ENCODE results near the gene LRP2.

Gene LRP2

DNA sequence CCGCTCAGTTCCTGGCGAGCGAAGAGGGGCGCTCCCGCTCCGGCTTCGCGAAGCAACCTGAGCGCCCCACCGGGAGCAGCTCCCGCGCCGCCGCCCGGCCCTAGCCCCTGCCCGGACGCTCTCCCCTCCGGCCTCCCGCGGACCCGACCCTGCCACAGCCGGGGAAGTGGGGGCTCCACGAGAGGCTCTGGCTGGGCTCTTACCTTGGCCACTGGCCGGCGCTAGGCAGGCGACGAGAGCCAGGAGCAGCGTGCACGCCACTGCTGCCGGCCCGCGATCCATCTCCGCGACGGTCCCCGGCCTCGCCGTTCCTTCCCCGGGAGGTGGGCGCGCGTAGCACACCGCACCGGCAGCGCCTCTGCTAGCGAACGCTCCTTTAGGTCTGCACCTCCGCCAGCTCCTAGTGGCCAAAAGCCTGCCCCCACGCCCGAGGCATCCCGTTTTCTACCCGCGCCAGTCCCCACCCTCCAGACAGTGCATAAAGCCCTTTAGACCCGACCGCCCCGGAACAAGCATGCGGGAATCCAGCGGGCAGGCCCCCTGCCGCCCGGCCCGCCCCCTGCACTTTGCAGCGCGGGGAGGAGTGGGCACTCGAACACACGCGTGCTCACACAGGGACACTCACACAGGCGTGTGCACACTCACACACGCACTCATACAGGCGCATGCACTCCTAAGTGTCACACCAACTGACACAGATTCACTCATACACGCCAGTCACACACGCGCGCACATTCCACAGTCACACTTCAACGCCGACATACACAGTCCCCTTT is at the start of gene LRP2:
TSS of gene LRP2 (minus strand) at position 417 of the 776 bp plus-strand sequence. CDS start at position 282, 135 bp downstream.
- TF ChIP-seq, protein P1, sequence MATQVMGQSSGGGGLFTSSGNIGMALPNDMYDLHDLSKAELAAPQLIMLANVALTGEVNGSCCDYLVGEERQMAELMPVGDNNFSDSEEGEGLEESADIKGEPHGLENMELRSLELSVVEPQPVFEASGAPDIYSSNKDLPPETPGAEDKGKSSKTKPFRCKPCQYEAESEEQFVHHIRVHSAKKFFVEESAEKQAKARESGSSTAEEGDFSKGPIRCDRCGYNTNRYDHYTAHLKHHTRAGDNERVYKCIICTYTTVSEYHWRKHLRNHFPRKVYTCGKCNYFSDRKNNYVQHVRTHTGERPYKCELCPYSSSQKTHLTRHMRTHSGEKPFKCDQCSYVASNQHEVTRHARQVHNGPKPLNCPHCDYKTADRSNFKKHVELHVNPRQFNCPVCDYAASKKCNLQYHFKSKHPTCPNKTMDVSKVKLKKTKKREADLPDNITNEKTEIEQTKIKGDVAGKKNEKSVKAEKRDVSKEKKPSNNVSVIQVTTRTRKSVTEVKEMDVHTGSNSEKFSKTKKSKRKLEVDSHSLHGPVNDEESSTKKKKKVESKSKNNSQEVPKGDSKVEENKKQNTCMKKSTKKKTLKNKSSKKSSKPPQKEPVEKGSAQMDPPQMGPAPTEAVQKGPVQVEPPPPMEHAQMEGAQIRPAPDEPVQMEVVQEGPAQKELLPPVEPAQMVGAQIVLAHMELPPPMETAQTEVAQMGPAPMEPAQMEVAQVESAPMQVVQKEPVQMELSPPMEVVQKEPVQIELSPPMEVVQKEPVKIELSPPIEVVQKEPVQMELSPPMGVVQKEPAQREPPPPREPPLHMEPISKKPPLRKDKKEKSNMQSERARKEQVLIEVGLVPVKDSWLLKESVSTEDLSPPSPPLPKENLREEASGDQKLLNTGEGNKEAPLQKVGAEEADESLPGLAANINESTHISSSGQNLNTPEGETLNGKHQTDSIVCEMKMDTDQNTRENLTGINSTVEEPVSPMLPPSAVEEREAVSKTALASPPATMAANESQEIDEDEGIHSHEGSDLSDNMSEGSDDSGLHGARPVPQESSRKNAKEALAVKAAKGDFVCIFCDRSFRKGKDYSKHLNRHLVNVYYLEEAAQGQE (IDR thresholded peaks at IDR 0.05; ENCODE audit: low read depth), result no peak
- TF ChIP-seq TEAD4 (IDR thresholded peaks at IDR 0.05), result peak; percentile 71
- TF ChIP-seq, protein P2, sequence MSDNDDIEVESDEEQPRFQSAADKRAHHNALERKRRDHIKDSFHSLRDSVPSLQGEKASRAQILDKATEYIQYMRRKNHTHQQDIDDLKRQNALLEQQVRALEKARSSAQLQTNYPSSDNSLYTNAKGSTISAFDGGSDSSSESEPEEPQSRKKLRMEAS (IDR thresholded peaks at IDR 0.05), result peak; percentile 49; the same call in 1 of the 2 replicates

DNA sequence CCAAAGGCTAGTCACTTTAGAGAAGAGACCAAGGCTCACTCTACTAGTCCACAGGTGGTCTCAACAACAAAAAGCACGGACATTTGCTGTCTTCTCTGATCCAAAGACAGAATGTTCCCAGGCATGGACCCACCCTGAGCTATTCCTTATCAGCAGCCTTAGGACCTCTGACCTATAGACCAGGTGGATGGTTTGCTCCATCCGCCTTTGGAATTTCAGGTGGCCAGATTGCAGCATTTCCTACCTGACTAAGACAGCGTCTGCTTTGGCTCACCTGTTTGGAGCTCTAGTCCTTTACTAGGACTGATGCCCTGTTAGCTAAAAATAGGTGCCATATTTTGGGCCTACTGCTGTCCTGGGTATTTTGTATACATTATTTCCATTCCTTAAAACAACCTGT is 44.6 kb upstream of the LRP2 start:
- TF ChIP-seq EGR1 (IDR thresholded peaks at IDR 0.05) (no peak), CEBPB (IDR thresholded peaks at IDR 0.05) (no peak), CREB1 (IDR thresholded peaks at IDR 0.05; ENCODE audit: low read depth) (no peak), EP300 (IDR thresholded peaks at IDR 0.05; ENCODE audit: borderline replicate concordance) (no peak), YY1 (IDR thresholded peaks at IDR 0.05; ENCODE audit: low read depth) (no peak), TAF1 (IDR thresholded peaks at IDR 0.05; ENCODE audit: low read depth) (no peak), ZBTB7A (IDR thresholded peaks at IDR 0.05; ENCODE audit: low read depth) (no peak), USF1 (IDR thresholded peaks at IDR 0.05) (no peak), FOXM1 (IDR thresholded peaks at IDR 0.05; ENCODE audit: borderline replicate concordance, low read depth) (no peak), NFIC (IDR thresholded peaks at IDR 0.05) (no peak), TEAD4 (IDR thresholded peaks at IDR 0.05) (no peak), TCF12 (IDR thresholded peaks at IDR 0.05; ENCODE audit: low read depth) (no peak), RAD21 (IDR thresholded peaks at IDR 0.05; ENCODE audit: low read depth) (no peak)
- TF ChIP-seq, protein P1 (IDR thresholded peaks at IDR 0.05; ENCODE audit: low read depth), result no peak
- TF ChIP-seq, protein P2 (IDR thresholded peaks at IDR 0.05), result no peak

GRCh38 chr2:169397697-169398096 is 35.4 kb upstream of the LRP2 start:
- TF ChIP-seq TEAD4 (IDR thresholded peaks at IDR 0.05) (no peak), EGR1 (IDR thresholded peaks at IDR 0.05) (no peak), RAD21 (IDR thresholded peaks at IDR 0.05; ENCODE audit: low read depth) (peak; percentile 79), CEBPB (IDR thresholded peaks at IDR 0.05) (no peak), USF1 (IDR thresholded peaks at IDR 0.05) (no peak), EP300 (IDR thresholded peaks at IDR 0.05; ENCODE audit: borderline replicate concordance) (no peak)

GRCh38 chr2:169395821-169396374 is 33.6 kb upstream of the LRP2 start:
- TF ChIP-seq RAD21 (IDR thresholded peaks at IDR 0.05; ENCODE audit: low read depth) (no peak), YY1 (IDR thresholded peaks at IDR 0.05; ENCODE audit: low read depth) (no peak)

DNA sequence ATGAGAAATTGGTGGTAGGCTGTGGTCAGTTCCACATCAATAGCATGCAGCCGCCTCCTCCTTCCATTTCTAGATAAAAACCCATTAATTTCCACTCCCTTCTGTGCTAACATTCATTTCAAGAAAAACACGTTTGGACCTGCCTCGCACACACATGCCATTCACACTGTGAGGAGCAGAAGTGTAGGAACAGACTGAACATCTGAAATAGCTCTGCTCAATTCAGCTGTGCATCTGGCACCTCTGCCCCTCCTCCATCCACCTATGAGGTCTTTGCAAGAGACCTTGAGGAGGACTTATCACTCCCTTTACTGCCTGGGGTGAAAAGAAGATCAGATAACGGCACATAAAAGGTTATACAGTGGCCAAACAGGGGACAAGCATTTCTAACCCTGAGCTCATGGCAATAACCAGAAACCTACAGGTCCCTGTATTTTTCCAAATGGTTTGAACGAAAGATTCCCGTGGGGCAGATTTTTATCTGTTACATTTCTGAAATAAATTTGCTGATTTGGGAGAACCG is 30.8 kb upstream of the LRP2 start:
- no peak for TF ChIP-seq RAD21 (IDR thresholded peaks at IDR 0.05; ENCODE audit: low read depth)

GRCh38 chr2:169391236-169391635 is 28.9 kb upstream of the LRP2 start:
- TF ChIP-seq, protein P1 (IDR thresholded peaks at IDR 0.05; ENCODE audit: low read depth), result no peak
- TF ChIP-seq ZBTB7A (IDR thresholded peaks at IDR 0.05; ENCODE audit: low read depth) (no peak), RAD21 (IDR thresholded peaks at IDR 0.05; ENCODE audit: low read depth) (no peak), CEBPB (IDR thresholded peaks at IDR 0.05) (no peak), EGR1 (IDR thresholded peaks at IDR 0.05) (no peak), FOXM1 (IDR thresholded peaks at IDR 0.05; ENCODE audit: borderline replicate concordance, low read depth) (no peak), CREB1 (IDR thresholded peaks at IDR 0.05; ENCODE audit: low read depth) (no peak), YY1 (IDR thresholded peaks at IDR 0.05; ENCODE audit: low read depth) (no peak), NFIC (IDR thresholded peaks at IDR 0.05) (no peak), USF1 (IDR thresholded peaks at IDR 0.05) (no peak), TCF12 (IDR thresholded peaks at IDR 0.05; ENCODE audit: low read depth) (no peak), TEAD4 (IDR thresholded peaks at IDR 0.05) (no peak), EP300 (IDR thresholded peaks at IDR 0.05; ENCODE audit: borderline replicate concordance) (no peak), TAF1 (IDR thresholded peaks at IDR 0.05; ENCODE audit: low read depth) (no peak)
- TF ChIP-seq, protein P2 (IDR thresholded peaks at IDR 0.05), result no peak

Data from Ishikawa (cell line).